Skeletal muscle tissue (tissue), 4 donors: ENCODE data around the gene CDC27. TPM values are rescaled to one million over a fixed set of nuclear protein-coding genes. Genes with fewer than 3 reads are reported as not detected.
A peak's percentile ranks its signal among the peaks of the same experiment; 100 is the strongest.
"Not testable (repeated sequence)": the region's sequence is repeated elsewhere in the genome, so short reads cannot be mapped to it uniquely, and the experiment has no call there.

Source experiments
- H3K27ac ChIP-seq: one replicate; pipeline ENCODE4 v1.7.0; 2013; ENCODE audit warnings: mild to moderate bottlenecking, low read depth, low read length, inconsistent platforms
- H3K27me3 ChIP-seq, 3 donors: one replicate each; pipeline ENCODE4 v1.7.0; 2013; ENCODE audit warnings: low read length in 3 of 3; ENCODE audit not compliant: control insufficient read depth in 3 of 3, insufficient read depth in 3 of 3
- H3K36me3 ChIP-seq, 3 donors: one replicate each; pipeline ENCODE4 v1.7.0; 2013; ENCODE audit warnings: low read length in 3 of 3; ENCODE audit not compliant: control insufficient read depth in 3 of 3, insufficient read depth in 3 of 3
- H3K4me1 ChIP-seq, 3 donors: one replicate each; pipeline ENCODE4 v1.7.0; 2013; ENCODE audit warnings: low read length in 3 of 3, mild to moderate bottlenecking in 3 of 3; ENCODE audit not compliant: control insufficient read depth in 3 of 3, insufficient read depth in 3 of 3
- H3K4me3 ChIP-seq, 3 donors: one replicate each; pipeline ENCODE4 v1.7.0; 2013; ENCODE audit warnings: low read length in 3 of 3
- H3K9ac ChIP-seq, 3 donors: one replicate each; pipeline ENCODE4 v1.7.0; 2013; ENCODE audit warnings: low read length in 3 of 3, mild to moderate bottlenecking in 3 of 3, moderate library complexity in 2 of 3, low read depth in 1 of 3
- H3K9me3 ChIP-seq, 3 donors: one replicate each; pipeline ENCODE4 v1.7.0; 2013; ENCODE audit warnings: low read length in 3 of 3; ENCODE audit not compliant: control insufficient read depth in 3 of 3
- total RNA-seq: library from RNA; depleted of rRNA; stranded (reverse); fragments of >200 nt; gene quantifications from one replicate; pipeline ENCODE4 v1.2.3, GENCODE V29; 2014
- donor health status: Osteomylitis.

Gene CDC27
- total RNA-seq, 1 donor from 2014 or later = 71.0 TPM

DNA sequence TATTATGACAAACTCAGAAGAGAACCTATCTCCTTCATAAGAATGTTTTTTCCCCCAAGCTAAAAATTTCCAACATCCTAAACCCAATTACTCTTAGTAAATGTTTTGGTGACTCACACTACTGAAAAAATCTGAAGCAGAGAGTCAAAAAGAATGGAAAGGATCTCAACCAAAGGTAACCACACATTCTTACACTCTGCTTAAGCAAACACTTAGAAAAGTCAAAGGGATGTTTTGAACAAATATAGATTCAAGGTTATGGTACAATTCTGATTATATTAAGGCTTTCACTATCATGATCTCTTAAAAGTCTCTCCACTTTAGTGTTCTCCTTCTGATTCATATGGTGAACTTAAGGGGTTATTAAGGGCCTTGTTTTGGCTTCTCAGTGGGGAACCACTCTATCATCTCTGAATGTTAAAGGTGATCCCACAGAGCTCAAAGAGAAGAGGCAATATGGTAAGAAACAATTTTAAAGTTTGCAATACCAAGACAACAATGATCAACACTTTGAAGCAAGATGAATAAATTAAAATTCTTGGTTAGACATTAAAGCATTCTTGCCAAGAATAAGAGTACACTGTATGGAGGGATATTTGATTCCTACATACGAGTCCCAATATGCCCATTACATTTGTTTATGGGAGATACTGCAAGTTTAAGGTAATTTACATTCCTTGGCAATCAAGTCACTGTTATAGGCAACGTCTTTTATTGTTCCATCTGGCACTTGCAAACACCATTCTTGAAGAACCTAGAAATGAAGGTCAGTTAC is 69.2 kb downstream of the CDC27 start:
- H3K27ac ChIP-seq = no peak overlapping the region
- H3K36me3 ChIP-seq = peaks cover 0 to 22% (median 8%) of the 10 kb centered on the region in 3 donors
- H3K9ac ChIP-seq = no peak overlapping the region
- H3K4me1 ChIP-seq = no peaks in the 10 kb centered on the region
- H3K27me3 ChIP-seq = no peaks in the 10 kb centered on the region
- no peak overlapping the region for H3K4me3 ChIP-seq
- no peaks in the 10 kb centered on the region for H3K9me3 ChIP-seq

GRCh38 chr17:47117386-47117785 is 71.7 kb downstream of the CDC27 start:
- Histone ChIP-seq H3K36me3 (peaks cover 0 to 19% (median 8%) of the 10 kb centered on the region in 3 donors), H3K9ac (no peak overlapping the region), H3K9me3 (no peaks in the 10 kb centered on the region), H3K27me3 (no peaks in the 10 kb centered on the region), H3K4me1 (no peaks in the 10 kb centered on the region), H3K27ac (no peak overlapping the region), H3K4me3 (no peak overlapping the region)

- H3K4me1 ChIP-seq = no peaks in the 10 kb centered on the region
- H3K4me3 ChIP-seq = no peak overlapping the region
- no peak overlapping the region for H3K9ac ChIP-seq
- H3K9me3 ChIP-seq = no peaks in the 10 kb centered on the region
- no peaks in the 10 kb centered on the region for H3K36me3 ChIP-seq
- no peaks in the 10 kb centered on the region for H3K27me3 ChIP-seq
- H3K27ac ChIP-seq = no peak overlapping the region
Measured at GRCh38 chr17:47106130-47106529, 83.0 kb downstream of the CDC27 start.

- not testable (repeated sequence) for H3K9me3 ChIP-seq, H3K4me1 ChIP-seq, H3K9ac ChIP-seq, H3K27ac ChIP-seq, H3K4me3 ChIP-seq, H3K27me3 ChIP-seq, H3K36me3 ChIP-seq
Measured at GRCh38 chr17:47105246-47105645, 83.8 kb downstream of the CDC27 start.

GRCh38 chr17:47102914-47103313 is 86.2 kb downstream of the CDC27 start:
- Histone ChIP-seq H3K36me3 (no peaks in the 10 kb centered on the region), H3K4me1 (peaks cover 2 to 5% (median 3%) of the 10 kb centered on the region in 3 donors), H3K4me3 (no peak overlapping the region), H3K27me3 (no peaks in the 10 kb centered on the region), H3K27ac (no peak overlapping the region), H3K9me3 (no peaks in the 10 kb centered on the region), H3K9ac (no peak overlapping the region)

- Histone ChIP-seq H3K9ac (peak overlapping the region; percentile 80 to 91 (median 85)), H3K4me3 (peak overlapping the region; percentile 80 to 86 (median 85)), H3K4me1 (peaks cover 2 to 5% (median 3%) of the 10 kb centered on the region in 3 donors), H3K36me3 (peaks cover 0 to 3% (median 0%) of the 10 kb centered on the region in 3 donors), H3K27ac (peak overlapping the region; percentile 8), H3K27me3 (no peaks in the 10 kb centered on the region), H3K9me3 (no peaks in the 10 kb centered on the region)
Measured at GRCh38 chr17:47099987-47100711, 88.9 kb downstream of the CDC27 start.

GRCh38 chr17:47099451-47099986 is 89.6 kb downstream of the CDC27 start:
- Histone ChIP-seq H3K9ac (peak overlapping the region; percentile 80 to 91 (median 85)), H3K27ac (peak overlapping the region; percentile 8), H3K36me3 (peaks cover 0 to 3% (median 0%) of the 10 kb centered on the region in 3 donors), H3K27me3 (no peaks in the 10 kb centered on the region), H3K9me3 (no peaks in the 10 kb centered on the region), H3K4me3 (peak overlapping the region; percentile 80 to 86 (median 85)), H3K4me1 (peaks cover 2 to 5% (median 3%) of the 10 kb centered on the region in 3 donors)

- no peak overlapping the region for H3K27ac ChIP-seq
- peaks cover 0 to 4% (median 0%) of the 10 kb centered on the region in 3 donors for H3K9me3 ChIP-seq
- peaks cover 2 to 5% (median 3%) of the 10 kb centered on the region in 3 donors for H3K4me1 ChIP-seq
- H3K36me3 ChIP-seq = peaks cover 0 to 5% (median 3%) of the 10 kb centered on the region in 3 donors
- H3K4me3 ChIP-seq = no peak overlapping the region
- H3K27me3 ChIP-seq = no peaks in the 10 kb centered on the region
- H3K9ac ChIP-seq = no peak overlapping the region
Measured at GRCh38 chr17:47096343-47096742, 92.8 kb downstream of the CDC27 start.

GRCh38 chr17:47095268-47095667 is 93.8 kb downstream of the CDC27 start:
- Histone ChIP-seq H3K27ac (no peak overlapping the region), H3K4me3 (no peak overlapping the region), H3K9me3 (peaks cover 0 to 4% (median 0%) of the 10 kb centered on the region in 3 donors), H3K27me3 (no peaks in the 10 kb centered on the region), H3K36me3 (peaks cover 0 to 5% (median 3%) of the 10 kb centered on the region in 3 donors), H3K4me1 (peaks cover 2 to 5% (median 3%) of the 10 kb centered on the region in 3 donors), H3K9ac (no peak overlapping the region)

DNA sequence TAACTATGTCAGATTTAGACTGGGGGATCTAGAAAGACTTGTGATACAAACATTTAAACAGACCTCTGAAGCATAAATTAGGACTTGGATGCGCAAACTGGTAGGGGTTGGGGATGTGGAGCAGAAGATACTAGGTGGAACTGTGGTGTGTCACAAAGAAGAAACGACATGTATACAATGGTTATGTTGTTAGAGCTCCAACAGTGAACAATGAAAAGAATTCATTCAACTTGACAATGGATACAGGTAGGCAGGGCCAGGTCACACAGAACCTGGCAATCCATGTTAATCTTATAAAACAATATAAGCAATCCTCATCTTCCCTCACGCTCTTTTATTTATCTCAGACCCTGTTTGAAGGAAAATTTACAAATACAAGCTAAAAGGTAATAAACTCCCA is 102.0 kb downstream of the CDC27 start:
- Histone ChIP-seq H3K4me3 (no peak overlapping the region), H3K36me3 (no peaks in the 10 kb centered on the region), H3K27me3 (no peaks in the 10 kb centered on the region), H3K9me3 (no peaks in the 10 kb centered on the region), H3K9ac (no peak overlapping the region), H3K27ac (no peak overlapping the region), H3K4me1 (no peaks in the 10 kb centered on the region)
